Psoas muscle (tissue), 8 donors: Measurements from ENCODE around the gene PLCE1. TPM values are rescaled to one million over a fixed set of nuclear protein-coding genes. Genes with fewer than 3 reads are reported as not detected.

Experiments used
- ATAC-seq, 4 donors: fragments of 200-7000 bp; cut with Tn5 transposase; one replicate each; pipeline ENCODE4 v1.9.1; 2020; ENCODE audit warnings: moderate library complexity in 3 of 4, mild to moderate bottlenecking in 2 of 4
- DNase-seq, 2 donors: peaks; one replicate each; pipeline ENCODE4 v3.0.0-alpha.2; 2020
- H3K27ac ChIP-seq: fragments of 200-600 bp; one replicate; pipeline ENCODE4 v1.8.0; 2022
- H3K27me3 ChIP-seq, 3 donors: fragments of 200-600 bp in 1 of 3; one replicate each; pipeline versions ENCODE4 v1.6.1 to v1.8.0; 2013 to 2022; ENCODE audit warnings: low read length in 2 of 3, mild to moderate bottlenecking in 2 of 3, moderate library complexity in 1 of 3; ENCODE audit not compliant: insufficient read depth in 3 of 3
- H3K36me3 ChIP-seq, 2 donors: fragments of 200-600 bp in 1 of 2; one replicate each; pipeline versions ENCODE4 v1.6.1 to v1.8.0; 2013 to 2022; ENCODE audit warnings: low read depth in 1 of 2, mild to moderate bottlenecking in 1 of 2, moderate library complexity in 1 of 2; ENCODE audit not compliant: insufficient read depth in 1 of 2
- H3K4me1 ChIP-seq: fragments of 200-600 bp; one replicate; pipeline ENCODE4 v1.8.0; 2022
- H3K4me3 ChIP-seq: fragments of 200-600 bp; one replicate; pipeline ENCODE4 v1.8.0; 2022; ENCODE audit warnings: mild to moderate bottlenecking
- H3K9me3 ChIP-seq: fragments of 200-600 bp; one replicate; pipeline ENCODE4 v1.8.0; 2022
- CTCF ChIP-seq: fragments of 200-600 bp; IDR thresholded peaks from one replicate; pipeline ENCODE4 v1.8.0; 2022; ENCODE audit warnings: antibody characterized with exemption
- WGBS, 3 donors: extraction: QIAGEN DNeasy Blood & Tissue Kit; methylation state at CpG; one replicate each; pipeline versions ENCODE4 v1.1.6 to v1.1.7; 2013; 5-methylcytosine and 5-hydroxymethylcytosine counted together
- intact Hi-C, 2 donors: fragments of 100-400 bp; cut with DNase I; formaldehyde crosslinking; loops; one replicate each; pipeline versions ENCODE4 v1.11.0 to v1.14.2; 2022
- long read RNA-seq, 2 donors: library from polyadenylated mRNA; unstranded; transcript quantifications; one replicate each; pipeline ENCODE4 v2.0.0, GENCODE V29; 2021
- polyA plus RNA-seq, 3 donors: library from polyadenylated mRNA; stranded (reverse); fragments of 200-250 nt; gene quantifications; one replicate each; pipeline ENCODE4 v1.2.3, GENCODE V29; 2013
- total RNA-seq, 4 donors: library from RNA; stranded (reverse); fragmentation: NEBNext Ultra II Directional in 2 of 4; extraction: Animal tissue kit (Norgen Biotek cat#: 25700) in 2 of 4; gene quantifications; one replicate each; pipeline versions ENCODE4 v1.2.1 to v1.2.4, GENCODE V29; 2021 to 2023
- donor health status: healthy with polysubstance abuse.
- donor health status: DM: no; HTN: no; CAD: no; lungs with moderate emphysema.
- donor health status: Bipolar disorder and iron deficiency.
- donor health status: healthy.
- donor health status: DM: yes; HTN: yes; CAD: no.
- donor health status: DM: no; HTN: no; CAD: no.
- donor health status: DM: no; HTN: no; CAD: no.
- donor health status: DM: yes; HTN: yes; CAD: no.

The PLCE1 gene
- total RNA-seq, result 10 to 100 TPM in 1 of 4 donors, 1 to 10 TPM in 3; 2.8 to 11.5 (median 5.8) TPM
- polyA plus RNA-seq, result 1 to 10 TPM in 1 of 3 donors, under 1 TPM in 2; 0.43 to 1.1 (median 0.94) TPM
- long read RNA-seq, donor 1, partial matches to known transcripts, result 3 of 9 reads
- long read RNA-seq, donor 1, other reads (novel, unspliced or antisense), result 6 of 9 reads
- long read RNA-seq, donor 2, partial matches to known transcripts, result 2 of 7 reads
- long read RNA-seq, donor 2, other reads (novel, unspliced or antisense), result 5 of 7 reads

DNA sequence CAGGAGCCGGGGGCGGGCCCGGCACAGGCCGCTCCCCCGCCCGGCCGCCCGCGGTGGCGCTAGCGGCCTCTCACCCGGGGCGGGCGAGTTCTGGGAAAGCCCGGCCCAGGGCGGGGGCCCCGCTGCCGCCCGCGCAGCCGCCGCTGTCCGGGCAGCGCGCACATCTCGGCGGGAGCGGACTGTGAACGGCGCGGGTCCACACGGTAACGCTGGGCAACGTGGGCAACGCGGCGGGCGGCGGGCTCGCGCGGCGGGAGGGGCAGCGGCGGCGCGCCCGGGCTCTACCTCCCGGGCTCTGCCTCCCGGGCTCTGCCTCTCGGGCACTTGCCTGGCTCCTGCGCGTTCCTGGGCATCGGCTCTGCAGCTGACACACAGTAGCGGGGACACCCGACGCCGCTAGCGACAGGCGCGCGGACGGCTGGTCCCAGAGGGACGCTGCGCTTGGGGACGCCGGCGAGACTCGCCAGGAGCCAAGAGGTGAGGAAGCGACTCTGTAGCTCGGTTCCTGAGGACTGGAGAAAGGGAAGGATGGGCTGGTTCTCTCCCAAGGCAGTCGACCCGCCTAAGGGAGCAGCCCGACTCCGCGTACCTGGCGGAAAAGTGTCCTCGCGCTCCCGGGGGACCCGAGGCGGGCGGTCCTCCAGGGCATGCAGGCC is at the start of gene PLCE1:
PLCE1 (plus strand) TSS at position 150 of the 656 bp plus-strand sequence. CDS start 37,116 bp downstream, outside the sequence.
- TF ChIP-seq CTCF, result peak; percentile 10
- ATAC-seq (peak; percentile 86 to 88 (median 86)), DNase-seq (peak; percentile 70 to 85)
- intact Hi-C loops, result loop anchor here in 1 of 2 donors (5.0 to 10.0 kb wide), 2 partner anchors 47 to 221 kb away; no protein-coding TSS in a partner anchor
- Histone ChIP-seq H3K27me3 (no peaks in the 10 kb centered on the region), H3K4me1 (peaks cover 26% of the 10 kb centered on the region), H3K4me3 (peak within 1 kb of the TSS; percentile 81), H3K36me3 (no peaks in the 10 kb centered on the region), H3K9me3 (no peaks in the 10 kb centered on the region), H3K27ac (peak within 1 kb of the TSS; percentile 86)
- WGBS, 3 donors, result 1% methylated on average over 36 to 83 of the region's 83 CpGs

DNA sequence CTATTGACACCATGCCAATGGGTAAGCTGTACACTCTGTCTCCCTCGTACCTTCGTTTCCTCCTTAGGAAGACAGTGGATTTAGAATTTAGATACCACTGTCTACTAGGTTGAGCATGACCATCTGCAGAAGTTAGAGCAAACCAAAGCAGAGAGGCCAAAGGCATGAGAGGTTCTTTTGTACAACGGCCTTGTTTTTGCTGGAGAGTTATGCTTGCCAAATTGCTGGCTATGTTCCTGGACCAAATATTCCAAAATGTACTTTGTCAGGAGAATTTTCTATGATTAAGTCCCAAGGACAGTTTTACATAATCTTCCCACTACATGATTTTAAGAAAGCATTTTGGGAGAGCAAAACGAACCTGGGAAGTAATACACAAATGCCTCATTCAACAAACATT is 47.9 kb upstream of the PLCE1 start:
- 44 to 67% (median 48%) methylated on average over 4 of the region's 4 CpGs for WGBS, 3 donors
- intact Hi-C loops, result loop anchor here in 1 of 2 donors (5.0 to 10.0 kb wide), 2 partner anchors 46 to 189 kb away; partner anchors contain the start of gene PLCE1
- Histone ChIP-seq H3K27me3 (no peaks in the 10 kb centered on the region), H3K4me1 (peaks cover 46% of the 10 kb centered on the region), H3K36me3 (no peaks in the 10 kb centered on the region), H3K4me3 (no peak overlapping the region), H3K9me3 (no peaks in the 10 kb centered on the region), H3K27ac (peak overlapping the region; percentile 89)
- ATAC-seq, result no peak
- TF ChIP-seq CTCF, result no peak
- DNase-seq, result no peak

- TF ChIP-seq CTCF, result no peak
- H3K4me1 ChIP-seq, result peaks cover 39% of the 10 kb centered on the region
- no peaks in the 10 kb centered on the region for H3K9me3 ChIP-seq
- no peaks in the 10 kb centered on the region for H3K36me3 ChIP-seq
- peak; percentile 51 to 81 for DNase-seq
- 14 to 27% (median 22%) methylated on average over 8 of the region's 8 CpGs for WGBS, 3 donors
- H3K27ac ChIP-seq, result peak overlapping the region; percentile 89
- intact Hi-C loops, result loop anchor here in 1 of 2 donors (5.0 to 10.0 kb wide), 2 partner anchors 45 to 188 kb away; partner anchors contain the start of gene PLCE1
- ATAC-seq, result peak; percentile 98 to 99 (median 99)
- peak overlapping the region; percentile 2 for H3K4me3 ChIP-seq
- H3K27me3 ChIP-seq, result no peaks in the 10 kb centered on the region
Measured at GRCh38 chr10:93947055-93947454, 46.7 kb upstream of the PLCE1 start.

GRCh38 chr10:93947524-93947923 is 46.2 kb upstream of the PLCE1 start:
- no peak for DNase-seq
- Histone ChIP-seq H3K36me3 (no peaks in the 10 kb centered on the region), H3K9me3 (no peaks in the 10 kb centered on the region), H3K27me3 (no peaks in the 10 kb centered on the region), H3K4me3 (peak overlapping the region; percentile 2), H3K27ac (peak overlapping the region; percentile 89), H3K4me1 (peaks cover 34% of the 10 kb centered on the region)
- intact Hi-C loops, result loop anchor here in 1 of 2 donors (5.0 to 10.0 kb wide), 2 partner anchors 45 to 187 kb away; partner anchors contain the start of gene PLCE1
- ATAC-seq, result peak; percentile 23 to 38 (median 35)
- no peak for TF ChIP-seq CTCF
